Measurements from ENCODE around the gene PTH2R.

GRCh38 chr2:208384637-208385036, 22.0 kb upstream of the PTH2R start:
- TF ChIP-seq NFE2L1 (CRISPR knock-in tag; IDR thresholded peaks at IDR 0.05; ENCODE audit: borderline replicate concordance): no peak
- TF ChIP-seq REPIN1 (CRISPR knock-in tag; IDR thresholded peaks at IDR 0.05; ENCODE audit: borderline replicate concordance, low read depth): no peak
- TF ChIP-seq ZSCAN12 (CRISPR knock-in tag; IDR thresholded peaks at IDR 0.05): no peak
- no peak for TF ChIP-seq POLR2A (IDR thresholded peaks at IDR 0.05; ENCODE audit: insufficient read depth in 1 of 2, low read depth in 2 of 2, low read length in 2 of 2)
- TF ChIP-seq SRSF1 (optimal IDR thresholded peaks at IDR 0.05; ENCODE audit: low read depth, low read length): no peak
- no peak for TF ChIP-seq RBM39 (IDR thresholded peaks at IDR 0.05; ENCODE audit: low read depth, low read length, poor library complexity, severe bottlenecking)
- no peak for TF ChIP-seq ZNF781 (CRISPR knock-in tag; IDR thresholded peaks at IDR 0.05; ENCODE audit: borderline replicate concordance, not compliant biosample characterization)
- no peak for TF ChIP-seq POLR2AphosphoS5 (IDR thresholded peaks at IDR 0.05; ENCODE audit: low read depth, low read length)
- no peak for TF ChIP-seq PCBP1 (IDR thresholded peaks at IDR 0.05; ENCODE audit: borderline replicate concordance, low read depth, low read length)
- TF ChIP-seq ZNF598 (CRISPR knock-in tag; IDR thresholded peaks at IDR 0.05; ENCODE audit: borderline replicate concordance): no peak
- TF ChIP-seq TCF7L2 (IDR thresholded peaks at IDR 0.05; ENCODE audit: low read depth, low read length): no peak
- no peak for TF ChIP-seq SP2 (CRISPR knock-in tag; IDR thresholded peaks at IDR 0.05)
- no peak for TF ChIP-seq PHB2 (IDR thresholded peaks at IDR 0.05; ENCODE audit: partially characterized antibody)
- TF ChIP-seq CCAR2 (optimal IDR thresholded peaks at IDR 0.05; ENCODE audit: low read depth, low read length): no peak

All from HepG2 (cell line).